H1 (cell line): ENCODE data around the gene CUL2. TPM values are rescaled to one million over a fixed set of nuclear protein-coding genes. Genes with fewer than 3 reads are reported as not detected.

Source experiments
- CTCF ChIA-PET: fragments of 300-600 bp; sonication (Branson Sonifier 250); formaldehyde crosslinking; loops from one replicate; lab custom pipeline; 2021; ENCODE audit not compliant: partially characterized antibody; lab: Charles Lee
- POLR2A ChIA-PET: fragments of 300-600 bp; sonication (Branson Sonifier 250); formaldehyde crosslinking; loops from one replicate; lab custom pipeline; 2021; ENCODE audit warnings: inconsistent platforms; ENCODE audit not compliant: partially characterized antibody; lab: Charles Lee
- DNase-seq, 2 experiments: peaks; one replicate each; pipeline versions ENCODE4 v3.0.0 to v3.0.0-alpha.2; 2010 to 2022; ENCODE audit warnings: low spot score in 2 of 2, low read depth in 1 of 2, mixed read lengths in 1 of 2
- FAIRE-seq: peaks from 2 replicates; lab custom pipeline; 2011; peaks lifted over from hg19 to GRCh38; lab: Jason Lieb, UNC
- H2AFZ ChIP-seq: 2 replicates; pipeline ENCODE4 v1.8.1; 2012; ENCODE audit warnings: low read length, inconsistent platforms
- H2AK5ac ChIP-seq: 2 replicates; pipeline ENCODE4 v1.6.1; 2013; ENCODE audit warnings: low read depth, low read length
- H2BK120ac ChIP-seq: replicated peaks from 2 replicates; pipeline ENCODE3; 2013; ENCODE audit warnings: low read depth, low read length, inconsistent platforms
- H2BK12ac ChIP-seq: 2 replicates; pipeline ENCODE4 v1.6.1; 2013; ENCODE audit warnings: low read depth, low read length
- H2BK15ac ChIP-seq: 2 replicates; pipeline ENCODE4 v1.6.1; 2013; ENCODE audit warnings: low read length
- H2BK20ac ChIP-seq: 2 replicates; pipeline ENCODE4 v1.6.1; 2013; ENCODE audit warnings: low read length
- H2BK5ac ChIP-seq: 2 replicates; pipeline ENCODE4 v1.6.1; 2013; ENCODE audit warnings: low read depth, low read length
- H3K14ac ChIP-seq: 2 replicates; pipeline ENCODE4 v1.6.1; 2013; ENCODE audit warnings: inconsistent platforms; ENCODE audit not compliant: insufficient read length
- H3K18ac ChIP-seq: 2 replicates; pipeline ENCODE4 v1.6.1; 2013; ENCODE audit warnings: low read length; ENCODE audit errors: extremely low read depth
- H3K23ac ChIP-seq: 2 replicates; pipeline ENCODE4 v1.6.1; 2013; ENCODE audit warnings: inconsistent platforms; ENCODE audit not compliant: insufficient read length
- H3K23me2 ChIP-seq: 2 replicates; pipeline ENCODE4 v1.6.1; 2013; ENCODE audit warnings: low read depth, low read length
- H3K27ac ChIP-seq: 2 replicates; pipeline ENCODE4 v1.6.1; 2011; ENCODE audit warnings: low read depth, low read length, inconsistent platforms
- H3K27me3 ChIP-seq, 4 experiments: replicated peaks in 1 of 4; 1 replicate in 1 of 4; 2 replicates in 3 of 4; pipeline versions ENCODE4 v1.6.1 to v1.8.1; 2011 to 2013; ENCODE audit warnings: low read length in 3 of 4, mild to moderate bottlenecking in 3 of 4, inconsistent platforms in 2 of 4, mixed read lengths in 2 of 4, moderate library complexity in 1 of 4; ENCODE audit not compliant: control insufficient read depth in 3 of 4, insufficient read depth in 3 of 4; ENCODE audit errors: extremely low read depth in 1 of 4
- H3K36me3 ChIP-seq, 4 experiments: 2 replicates each; pipeline versions ENCODE4 v1.6.1 to v1.8.1; 2011 to 2013; ENCODE audit warnings: mild to moderate bottlenecking in 4 of 4, low read length in 3 of 4, moderate library complexity in 2 of 4, control low read depth in 1 of 4, inconsistent platforms in 1 of 4; ENCODE audit not compliant: insufficient read depth in 4 of 4, control insufficient read depth in 2 of 4
- H3K4ac ChIP-seq: replicated peaks from 2 replicates; pipeline ENCODE3; 2013; ENCODE audit warnings: low read length, low read depth, mixed read lengths, inconsistent platforms; ENCODE audit not compliant: insufficient read length
- H3K4me1 ChIP-seq, 4 experiments: replicated peaks in 1 of 4; 1 replicate in 1 of 4; 2 replicates in 3 of 4; pipeline versions ENCODE4 v1.6.1 to v1.8.1; 2011 to 2013; ENCODE audit warnings: low read length in 3 of 4, inconsistent platforms in 2 of 4, mixed read lengths in 1 of 4; ENCODE audit not compliant: insufficient read depth in 4 of 4, control insufficient read depth in 3 of 4
- H3K4me2 ChIP-seq, 2 experiments: 2 replicates each; pipeline versions ENCODE4 v1.6.1 to v1.8.1; 2011 to 2013; ENCODE audit warnings: low read depth in 2 of 2, low read length in 2 of 2, control low read depth in 1 of 2, inconsistent platforms in 1 of 2, mild to moderate bottlenecking in 1 of 2; ENCODE audit not compliant: insufficient read depth in 1 of 2
- H3K4me3 ChIP-seq, 4 experiments: fragments of 200-600, 300-600 bp in 1 of 4; sonication (generic), shearing (Covaris generic), sonication (Bioruptor Twin) in 1 of 4; 2 replicates each; pipeline versions ENCODE4 v1.5.1 to v1.8.1; 2011 to 2016; ENCODE audit warnings: low read length in 4 of 4, low read depth in 3 of 4, control low read depth in 2 of 4, inconsistent platforms in 2 of 4, mild to moderate bottlenecking in 2 of 4, mixed read lengths in 1 of 4, moderate library complexity in 1 of 4; ENCODE audit not compliant: insufficient read depth in 2 of 4; ENCODE audit errors: extremely low read depth in 1 of 4
- H3K56ac ChIP-seq: replicated peaks from 2 replicates; pipeline ENCODE3; 2013; ENCODE audit warnings: low read depth, mild to moderate bottlenecking, mixed read lengths, low read length, inconsistent platforms; ENCODE audit not compliant: insufficient read length
- H3K79me1 ChIP-seq: 2 replicates; pipeline ENCODE4 v1.6.1; 2013; ENCODE audit warnings: low read depth, low read length, control low read depth
- H3K79me2 ChIP-seq, 2 experiments: 2 replicates each; pipeline versions ENCODE4 v1.6.1 to v1.8.1; 2012 to 2013; ENCODE audit warnings: low read length in 2 of 2, mild to moderate bottlenecking in 2 of 2, inconsistent platforms in 1 of 2; ENCODE audit not compliant: insufficient read depth in 2 of 2, control insufficient read depth in 1 of 2
- H3K9ac ChIP-seq, 4 experiments: replicated peaks in 1 of 4; 1 replicate in 1 of 4; 2 replicates in 3 of 4; pipeline versions ENCODE4 v1.6.1 to v1.8.1; 2011 to 2013; ENCODE audit warnings: low read depth in 3 of 4, low read length in 3 of 4, control low read depth in 2 of 4, mild to moderate bottlenecking in 2 of 4, moderate library complexity in 2 of 4, inconsistent platforms in 1 of 4; ENCODE audit errors: extremely low read depth in 1 of 4
- H3K9me3 ChIP-seq, 2 experiments: 2 replicates each; pipeline versions ENCODE4 v1.6.1 to v1.8.1; 2012 to 2013; ENCODE audit warnings: mild to moderate bottlenecking in 2 of 2, moderate library complexity in 2 of 2, control low read depth in 1 of 2, inconsistent platforms in 1 of 2, low read depth in 1 of 2, low read length in 1 of 2, mixed read lengths in 1 of 2; ENCODE audit not compliant: insufficient read depth in 2 of 2
- H4K20me1 ChIP-seq, 2 experiments: replicated peaks in 1 of 2; 2 replicates each; pipeline versions ENCODE3 to v1.8.1; 2011 to 2013; ENCODE audit warnings: inconsistent platforms in 2 of 2, low read length in 2 of 2, mild to moderate bottlenecking in 1 of 2; ENCODE audit not compliant: insufficient read depth in 2 of 2, control insufficient read depth in 1 of 2
- H4K5ac ChIP-seq: 2 replicates; pipeline ENCODE4 v1.6.1; 2013; ENCODE audit warnings: low read length, low read depth, mixed read lengths, inconsistent platforms; ENCODE audit not compliant: insufficient read length
- H4K8ac ChIP-seq: 2 replicates; pipeline ENCODE4 v1.8.0; 2013; ENCODE audit warnings: mild to moderate bottlenecking, moderate library complexity, low read length, inconsistent platforms; ENCODE audit not compliant: insufficient read depth; ENCODE audit errors: extremely low read depth
- H4K91ac ChIP-seq: replicated peaks from 2 replicates; pipeline ENCODE3; 2013; ENCODE audit warnings: low read length, mixed read lengths, inconsistent platforms; ENCODE audit not compliant: insufficient read length
- BCL11A ChIP-seq, 2 experiments: IDR thresholded peaks; one replicate each; pipeline ENCODE4 v1.6.1; 2011; ENCODE audit warnings: low read depth in 2 of 2, low read length in 2 of 2, mild to moderate bottlenecking in 2 of 2
- BRCA1 ChIP-seq: IDR thresholded peaks from 2 replicates; pipeline ENCODE4 v1.6.1; 2012; ENCODE audit warnings: low read depth, low read length, improper control_type of control experiment
- CBX5 ChIP-seq: fragments of 300-800, 300-1000 bp; sonication (generic); IDR thresholded peaks from 2 replicates; pipeline ENCODE4 v1.7.1; 2016; ENCODE audit warnings: antibody characterized with exemption, low read length, low read depth
- CHD1 ChIP-seq: IDR thresholded peaks from 2 replicates; pipeline ENCODE4 v1.6.1; 2012; ENCODE audit warnings: low read depth, low read length, improper control_type of control experiment
- CTCF ChIP-seq, 3 experiments: IDR thresholded peaks; 1 replicate in 2 of 3; 2 replicates in 1 of 3; pipeline versions ENCODE4 v1.5.1 to v1.6.1; 2011; ENCODE audit warnings: low read length in 3 of 3, mild to moderate bottlenecking in 3 of 3, inconsistent platforms in 2 of 3, low read depth in 1 of 3, moderate library complexity in 1 of 3; ENCODE audit not compliant: insufficient read depth in 1 of 3; ENCODE audit errors: control extremely low read depth in 1 of 3
- EZH2 ChIP-seq: fragments of 200-600 bp; sonication (generic); IDR thresholded peaks from 2 replicates; pipeline ENCODE4 v1.7.1; 2012; ENCODE audit warnings: low read depth, mild to moderate bottlenecking, moderate library complexity, low read length, inconsistent platforms; ENCODE audit not compliant: severe bottlenecking
- KDM1A ChIP-seq: fragments of 200-600, 300-600 bp; sonication (generic); IDR thresholded peaks from 2 replicates; pipeline ENCODE4 v1.7.1; 2016; ENCODE audit warnings: mild to moderate bottlenecking, low read length, borderline replicate concordance
- RFX5 ChIP-seq: IDR thresholded peaks from 2 replicates; pipeline ENCODE4 v1.6.1; 2011; ENCODE audit warnings: low read depth, low read length, improper control_type of control experiment, borderline replicate concordance
- RXRA ChIP-seq: IDR thresholded peaks from 2 replicates; pipeline ENCODE4 v1.6.1; 2011; ENCODE audit warnings: low read depth, mild to moderate bottlenecking, low read length, moderate library complexity; ENCODE audit not compliant: insufficient read depth
- SIRT6 ChIP-seq: IDR thresholded peaks from one replicate; pipeline ENCODE4 v1.7.1; 2012; ENCODE audit warnings: low read length, inconsistent platforms
- SIX5 ChIP-seq: IDR thresholded peaks from 2 replicates; pipeline ENCODE4 v1.6.1; 2011; ENCODE audit warnings: mild to moderate bottlenecking, low read depth, low read length
- SP2 ChIP-seq: IDR thresholded peaks from 2 replicates; pipeline ENCODE4 v1.6.1; 2012; ENCODE audit warnings: mild to moderate bottlenecking, low read length, inconsistent platforms
- WGBS, 2 experiments: shearing (Covaris generic) in 1 of 2; methylation state at CpG; one replicate each; pipeline versions ENCODE4 v1.1.6 to v1.1.7; 2013 to 2015; ENCODE audit warnings: low lambda C conversion rate in 2 of 2, mixed read lengths in 2 of 2, inconsistent platforms in 1 of 2, low coverage in 1 of 2, missing lambda C conversion rate in 1 of 2; ENCODE audit not compliant: insufficient replicate concordance in 2 of 2, insufficient coverage in 1 of 2, insufficient read length in 1 of 2; ENCODE audit errors: extremely low coverage in 1 of 2, missing lambda C conversion rate in 1 of 2; 5-methylcytosine and 5-hydroxymethylcytosine counted together
- polyA plus RNA-seq, 7 experiments: library from polyadenylated mRNA; depleted of rRNA in 3 of 7; stranded (reverse) in 5 of 7; unstranded in 2 of 7; fragments of >200 nt in 5 of 7; fragments of 200-250 nt in 2 of 7; gene quantifications; 1 replicate in 5 of 7; 2 replicates in 1 of 7; 4 replicates in 1 of 7; pipeline versions ENCODE4 v1.2.1 to v1.2.3, GENCODE V29; 2011 to 2013; ENCODE audit warnings: missing spikeins in 2 of 7, mixed read lengths in 2 of 7
- total RNA-seq: library from RNA; stranded (reverse); fragmentation: NEBNext Ultra II Directional; extraction: Animal tissue kit (Norgen Biotek cat#: 25700); gene quantifications from 2 replicates; pipeline ENCODE4 v1.2.1, GENCODE V29; 2021

CUL2 gene
- total and polyA plus RNA-seq, 2 of the 8 experiments (the other 6 are each of a cell fraction or from before 2014, with no cell fraction given): 10.2 to 43.1 TPM

GRCh38 chr10:35046074-35046473, 44.1 kb downstream of the CUL2 start:
- DNase-seq (no peak), FAIRE-seq (no peak)
- peaks cover 0 to 5% (median 2%) of the 10 kb centered on the region in 4 experiments; a peak in 3 of 7 replicates for H3K4me1 ChIP-seq
- no peaks in the 10 kb centered on the region for H3K9me3 ChIP-seq
- H4K20me1 ChIP-seq: peaks cover 0 to under 1% of the 10 kb centered on the region in 2 experiments
- no peak overlapping the region for H3K4me3 ChIP-seq
- no peak overlapping the region for H2BK120ac ChIP-seq
- H3K9ac ChIP-seq: no peak overlapping the region
- H3K56ac ChIP-seq: no peak overlapping the region
- H3K18ac ChIP-seq: no peak overlapping the region
- peaks cover 0 to 12% (median 1%) of the 10 kb centered on the region in 4 experiments; a peak in 1 of 8 replicates for H3K36me3 ChIP-seq
- H2BK5ac ChIP-seq: no peak overlapping the region
- H3K4ac ChIP-seq: no peak overlapping the region
- 69% methylated on average over 2 of the region's 2 CpGs; no CpG with 5 or more reads in 1 of the 2 experiments for WGBS, 2 experiments
- ChIA-PET POLR2A (no interaction called here), CTCF (interaction anchor here (1.0 to 1.3 kb wide), 3 partner anchors 19 to 150 kb away, joined by 3 to 4 read pairs (median 4); no protein-coding TSS in a partner anchor)
- no peak overlapping the region for H3K4me2 ChIP-seq
- no peak overlapping the region for H2BK12ac ChIP-seq
- H4K5ac ChIP-seq: no peak overlapping the region
- no peaks in the 10 kb centered on the region for H3K23me2 ChIP-seq
- no peak overlapping the region for H2AK5ac ChIP-seq
- H4K91ac ChIP-seq: no peak overlapping the region
- no peak overlapping the region for H3K23ac ChIP-seq
- H3K79me2 ChIP-seq: no peaks in the 10 kb centered on the region
- H4K8ac ChIP-seq: no peak overlapping the region
- no peak overlapping the region for H3K27ac ChIP-seq
- no peak overlapping the region for H2BK15ac ChIP-seq
- H2BK20ac ChIP-seq: no peak overlapping the region
- no peak overlapping the region for H3K14ac ChIP-seq
- H3K79me1 ChIP-seq: no peaks in the 10 kb centered on the region
- no peak overlapping the region for H2AFZ ChIP-seq
- H3K27me3 ChIP-seq: no peaks in the 10 kb centered on the region
- TF ChIP-seq KDM1A: no peak
- no peak for TF ChIP-seq SP2
- no peak for TF ChIP-seq SIRT6
- TF ChIP-seq BCL11A (IDR thresholded peaks at IDR 0.05; ENCODE audit: low read depth in 2 of 2, low read length in 2 of 2): no peak
- TF ChIP-seq EZH2: no peak
- no peak for TF ChIP-seq RFX5
- no peak for TF ChIP-seq CBX5
- no peak for TF ChIP-seq CHD1
- TF ChIP-seq RXRA: no peak
- no peak for TF ChIP-seq CTCF (IDR thresholded peaks at IDR 0.05; ENCODE audit: control extremely low read depth in 1 of 3, insufficient read depth in 1 of 3, low read depth in 1 of 3, low read length in 3 of 3)
- TF ChIP-seq BRCA1: no peak
- no peak for TF ChIP-seq SIX5
